HepG2 (cell line): ENCODE measurements around the gene SLC16A11. TPM values are rescaled to one million over a fixed set of nuclear protein-coding genes. Genes with fewer than 3 reads are reported as not detected.
"Not testable (repeated sequence)": the region's sequence is repeated elsewhere in the genome, so short reads cannot be mapped to it uniquely, and the experiment has no call there.

Experiments used
- ATAC-seq: fragments of 200-7000 bp; cut with Tn5 transposase; 3 replicates; pipeline ENCODE4 v1.9.1; 2020; ENCODE audit warnings: mild to moderate bottlenecking, moderate library complexity
- BruUV-seq: library from RNA; stranded (reverse); fragments of 400-500 nt; replicated peaks from 2 replicates; lab custom pipeline; 2021; lab: Mats Ljungman, UMichigan
- CTCF ChIA-PET: fragments of 300-600 bp; formaldehyde crosslinking; extraction: SDS; loops from one replicate; lab custom pipeline; 2021; ENCODE audit warnings: low total read pairs, inconsistent platforms, low intra/inter-chr PET ratio; lab: Yijun Ruan, JAX
- POLR2A ChIA-PET: fragments of 350-600 bp; sonication (Branson Sonifier 250); formaldehyde crosslinking; loops from one replicate; lab custom pipeline; 2020; ENCODE audit warnings: antibody characterized with exemption, inconsistent platforms; lab: Yijun Ruan, JAX
- DNase-seq: peaks from one replicate; pipeline ENCODE4 v3.0.0-alpha.2; 2015; ENCODE audit warnings: low spot score
- FAIRE-seq: peaks from 3 replicates; lab custom pipeline; 2011; peaks lifted over from hg19 to GRCh38; lab: Jason Lieb, UNC
- H2AFZ ChIP-seq: one replicate; pipeline ENCODE4 v1.6.1; 2011; ENCODE audit warnings: low read length, inconsistent platforms
- H3K27ac ChIP-seq: fragments of 300-600 bp; 3 replicates; pipeline ENCODE4 v1.8.0; 2011; ENCODE audit warnings: mixed run types, mild to moderate bottlenecking, mixed read lengths, low read length, inconsistent platforms; ENCODE audit not compliant: insufficient read depth; ENCODE audit errors: extremely low read length
- H3K27me3 ChIP-seq, 2 experiments: fragments of 200-600 bp in 1 of 2; 2 replicates in 1 of 2; 3 replicates in 1 of 2; pipeline versions ENCODE4 v1.6.0 to v1.8.0; 2011; ENCODE audit warnings: low read length in 2 of 2, mild to moderate bottlenecking in 2 of 2, moderate library complexity in 2 of 2, inconsistent platforms in 1 of 2; ENCODE audit not compliant: insufficient read depth in 2 of 2, control insufficient read depth in 1 of 2
- H3K36me3 ChIP-seq, 2 experiments: fragments of 200-600 bp in 1 of 2; replicated peaks in 1 of 2; 2 replicates in 1 of 2; 3 replicates in 1 of 2; pipeline versions ENCODE4 v1.5.1 to v1.8.0; 2011; ENCODE audit warnings: low read length in 2 of 2, inconsistent platforms in 1 of 2; ENCODE audit not compliant: insufficient read depth in 2 of 2, control insufficient read depth in 1 of 2
- H3K4me1 ChIP-seq: 2 replicates; pipeline ENCODE4 v1.5.1; 2012; ENCODE audit warnings: low read length, inconsistent platforms; ENCODE audit not compliant: insufficient read depth
- H3K4me2 ChIP-seq: 2 replicates; pipeline ENCODE4 v1.6.0; 2011; ENCODE audit warnings: low read depth, low read length, inconsistent platforms
- H3K4me3 ChIP-seq, 3 experiments: fragments of 200-600 bp in 1 of 3; sonication (generic), shearing (Covaris generic) in 1 of 3; replicated peaks in 1 of 3; 2 replicates each; pipeline ENCODE4 v1.5.1; 2011 to 2016; ENCODE audit warnings: low read length in 3 of 3, inconsistent platforms in 2 of 3, low read depth in 2 of 3, mild to moderate bottlenecking in 2 of 3, control low read depth in 1 of 3, mixed read lengths in 1 of 3; ENCODE audit not compliant: insufficient read depth in 1 of 3
- H3K79me2 ChIP-seq: one replicate; pipeline ENCODE4 v1.6.1; 2011; ENCODE audit warnings: low read length, inconsistent platforms; ENCODE audit not compliant: insufficient read depth
- H3K9ac ChIP-seq: 2 replicates; pipeline ENCODE4 v1.6.0; 2011; ENCODE audit warnings: mild to moderate bottlenecking, low read depth, low read length, inconsistent platforms; ENCODE audit not compliant: insufficient read depth
- H3K9me3 ChIP-seq: 2 replicates; pipeline ENCODE4 v1.5.1; 2012; ENCODE audit warnings: mild to moderate bottlenecking, low read length
- H4K20me1 ChIP-seq: 2 replicates; pipeline ENCODE4 v1.6.0; 2011; ENCODE audit warnings: inconsistent platforms, mild to moderate bottlenecking, low read length, moderate library complexity; ENCODE audit not compliant: insufficient read depth
- FOXA1 ChIP-seq, 2 experiments: fragments of 450-650 bp in 1 of 2; sonication (generic) in 1 of 2; formaldehyde crosslinking in 1 of 2; IDR thresholded peaks; 2 replicates each; pipeline versions ENCODE4 v1.4.0 to v1.6.1; 2016 to 2020; ENCODE audit warnings: missing genetic modification reagents in 1 of 2
- GLMP ChIP-seq: sonication (generic); formaldehyde crosslinking; IDR thresholded peaks from 2 replicates; pipeline ENCODE4 v1.9.0; 2021; ENCODE audit warnings: missing genetic modification reagents, mild to moderate bottlenecking, borderline replicate concordance
- PPARG ChIP-seq: conservative IDR thresholded peaks from 2 replicates; pipeline ENCODE4 v1.6.1; 2016; ENCODE audit warnings: missing biosample characterization, missing genetic modification reagents
- RAD51 ChIP-seq: fragments of 450-650 bp; IDR thresholded peaks from 2 replicates; pipeline ENCODE4 v1.6.1; 2016; ENCODE audit warnings: borderline replicate concordance
- SKI ChIP-seq: fragments of 450-650 bp; IDR thresholded peaks from one replicate; pipeline ENCODE4 v1.6.1; 2018; ENCODE audit warnings: mild to moderate bottlenecking; ENCODE audit not compliant: partially characterized antibody
- TCF7 ChIP-seq: sonication (generic); IDR thresholded peaks from 2 replicates; pipeline ENCODE4 v1.6.1; 2016; ENCODE audit warnings: antibody characterized with exemption, low read depth
- TCF7L2 ChIP-seq: IDR thresholded peaks from 2 replicates; pipeline ENCODE4 v1.6.1; 2011; ENCODE audit warnings: mild to moderate bottlenecking, low read depth, low read length, moderate library complexity
- TEAD3 ChIP-seq: optimal IDR thresholded peaks from 2 replicates; pipeline ENCODE3; 2016; ENCODE audit warnings: borderline replicate concordance
- TFAP4 ChIP-seq: sonication (generic); IDR thresholded peaks from 2 replicates; pipeline ENCODE4 v1.6.1; 2016; ENCODE audit warnings: low read depth, borderline replicate concordance
- ZBTB33 ChIP-seq: sonication (generic); formaldehyde crosslinking; IDR thresholded peaks from 2 replicates; pipeline ENCODE4 v1.4.0; 2020; ENCODE audit warnings: missing genetic modification reagents
- ZNF614 ChIP-seq: IDR thresholded peaks from 2 replicates; pipeline ENCODE4 v1.6.1; 2018; ENCODE audit warnings: missing biosample characterization, missing genetic modification reagents, inconsistent platforms, borderline replicate concordance
- ZNF629 ChIP-seq: sonication (generic); formaldehyde crosslinking; conservative IDR thresholded peaks from 2 replicates; pipeline ENCODE4 v1.5.0; 2020; ENCODE audit warnings: missing genetic modification reagents
- WGBS: methylation state at CpG from one replicate; pipeline ENCODE4 v1.1.6; 2017; ENCODE audit warnings: low lambda C conversion rate; 5-methylcytosine and 5-hydroxymethylcytosine counted together
- in situ Hi-C: cut with HindIII; loops from 2 replicates; pipeline ENCODE4 v1.10.0; 2017; ENCODE audit warnings: low pct_unique_long_range_greater_than_20kb; ENCODE audit not compliant: extremely low pct_ligation_motif_present
- intact Hi-C: fragments of 100-400 bp; cut with micrococcal nuclease; formaldehyde crosslinking; loops from one replicate; pipeline ENCODE4 v1.10.0; 2022; ENCODE audit not compliant: unreplicated experiment
- polyA plus RNA-seq, 8 experiments: library from polyadenylated mRNA; depleted of rRNA in 3 of 8; stranded (reverse) in 7 of 8; unstranded in 1 of 8; fragments of >200 nt; fragmentation: Illumina TruSeq in 4 of 8; extraction: Trizol in 4 of 8; gene quantifications; 2 replicates each; pipeline versions ENCODE4 v1.2.1 to v1.2.3, GENCODE V29; 2011 to 2016; ENCODE audit warnings: low read depth in 4 of 8, missing spikeins in 1 of 8, mixed read lengths in 1 of 8; ENCODE audit not compliant: insufficient read depth in 1 of 8
- total RNA-seq, 5 experiments: library from RNA; depleted of rRNA; stranded (reverse); fragments of >200 nt; fragmentation: Illumina TruSeq; extraction: Trizol; gene quantifications; 2 replicates each; pipeline ENCODE4 v1.2.3, GENCODE V29; 2016; ENCODE audit warnings: low read depth in 1 of 5

SLC16A11 gene
- total and polyA plus RNA-seq, 2 of the 13 experiments (the other 11 are each of a cell fraction or from before 2014, with no cell fraction given): not detected

GRCh38 chr17:7047566-7047965 lies 3.7 kb upstream of the SLC16A11 start:
- Histone ChIP-seq H3K79me2 (no peaks in the 10 kb centered on the region), H3K9ac (peak overlapping the region; percentile 63; the same call in 1 of the 2 replicates), H3K4me2 (peak overlapping the region; percentile 94), H3K27ac (peak overlapping the region; percentile 73), H2AFZ (no peak overlapping the region), H3K36me3 (no peaks in the 10 kb centered on the region), H3K9me3 (no peaks in the 10 kb centered on the region), H3K27me3 (no peaks in the 10 kb centered on the region; a peak in 1 of 5 replicates), H4K20me1 (no peaks in the 10 kb centered on the region), H3K4me3 (peak overlapping the region in 1 of 3 experiments; percentile 79; a peak in 1 of 6 replicates), H3K4me1 (peaks cover 70% of the 10 kb centered on the region)
- DNase-seq (no peak), FAIRE-seq (no peak), ATAC-seq (no peak)
- BruUV-seq: TSS peak; percentile 94
- ChIA-PET CTCF (no interaction called here), POLR2A (interaction anchor here (1.2 to 4.6 kb wide), 7 partner anchors 11 to 172 kb away, joined by 3 to 71 read pairs (median 15); partner anchors contain the start of genes ACADVL, ASGR1, ASGR2 and DLG4)
- 77% methylated on average over 6 of the region's 6 CpGs for WGBS
- TF ChIP-seq GLMP (CRISPR knock-in tag) (no peak), ZNF629 (peak; percentile 67)
- intact Hi-C loops (loop anchor here (2.0 to 5.0 kb wide), 2 partner anchors 131 to 305 kb away; partner anchors contain the start of genes ASGR1 and KCTD11), in situ Hi-C loops (loop anchor here (10.0 kb wide), 1 partner anchor 237 kb away; the partner anchor contains the start of gene SLC2A4)

GRCh38 chr17:7046725-7047397 lies 3.0 kb upstream of the SLC16A11 start:
- not testable (repeated sequence) for H3K79me2 ChIP-seq; H3K9me3 ChIP-seq; H4K20me1 ChIP-seq; H3K27me3 ChIP-seq; H3K36me3 ChIP-seq; BruUV-seq; TF ChIP-seq FOXA1 (IDR thresholded peaks at IDR 0.05)
- FAIRE-seq (peak; percentile 87), DNase-seq (peak; percentile 96), ATAC-seq (peak; percentile 13)
- in situ Hi-C loops: loop anchor here (10.0 kb wide), 1 partner anchor 238 kb away; the partner anchor contains the start of gene SLC2A4
- Histone ChIP-seq H3K27ac (peak overlapping the region; percentile 73), H2AFZ (peak overlapping the region; percentile 47), H3K4me3 (peak overlapping the region; percentile 52 to 79 (median 61)), H3K4me1 (peaks cover 63% of the 10 kb centered on the region), H3K9ac (peak overlapping the region; percentile 65), H3K4me2 (peak overlapping the region; percentile 94)
- 0% methylated on average over 20 of the region's 26 CpGs for WGBS
- CTCF ChIA-PET: interaction anchor here (1.2 to 2.7 kb wide), 5 partner anchors 89 to 234 kb away, joined by 3 to 31 read pairs (median 7); no protein-coding TSS in a partner anchor
- POLR2A ChIA-PET: interaction anchor here (1.2 to 4.6 kb wide), 20 partner anchors 10 to 641 kb away, joined by 4 to 71 read pairs (median 8); partner anchors contain the start of genes ACADVL, ASGR1, ASGR2 and DLG4
- intact Hi-C loops: loop anchor here (2.0 to 5.0 kb wide), 2 partner anchors 132 to 305 kb away; partner anchors contain the start of genes ASGR1 and KCTD11
- TF ChIP-seq FOXA1 (CRISPR knock-in tag; IDR thresholded peaks at IDR 0.05) (peak; percentile 8; the same call in 1 of the 2 replicates), ZBTB33 (CRISPR knock-in tag) (0 out of 2 replicates have a peak, but pooled peaks have one; percentile 7), PPARG (CRISPR knock-in tag) (0 out of 2 replicates have a peak, but pooled peaks have one; percentile 33), TCF7 (peak; percentile 94), TCF7L2 (peak; percentile 77), SKI (peak; percentile 36), TFAP4 (peak; percentile 21; the same call in 1 of the 2 replicates), RAD51 (peak; percentile 96), ZNF614 (CRISPR knock-in tag) (peak; percentile 54; the same call in 1 of the 2 replicates), TEAD3 (CRISPR knock-in tag) (peak; percentile 33)
